ENCODE data around the gene CCDC191.

DNA sequence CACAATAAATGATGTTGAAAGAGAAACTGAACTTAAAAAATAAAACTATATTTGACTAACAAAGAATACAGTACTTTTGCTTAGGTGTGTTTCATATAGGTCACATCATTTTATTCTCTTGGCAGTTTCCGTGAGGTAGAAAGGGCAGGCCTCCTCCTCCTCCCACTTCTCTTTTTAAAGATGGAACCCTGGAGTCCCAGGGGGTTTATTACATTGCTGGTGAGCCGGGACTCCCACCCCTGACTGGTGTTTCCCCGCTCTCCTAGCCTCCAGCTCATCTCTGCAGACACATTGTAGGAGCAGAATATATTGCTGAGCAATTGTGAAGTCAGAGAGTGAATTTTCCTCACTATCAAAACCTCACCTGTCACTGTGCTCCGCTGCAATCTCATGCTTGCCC, 78.5 kb downstream of the CCDC191 start:
- no peak for TF ChIP-seq POLR2A (IDR thresholded peaks at IDR 0.05)
- TF ChIP-seq CTCF (IDR thresholded peaks at IDR 0.05): no peak
